HG02759 (cell line): Measurements from ENCODE around the gene HS3ST6.
"Not testable (repeated sequence)": the region's sequence is repeated elsewhere in the genome, so short reads cannot be mapped to it uniquely, and the experiment has no call there.

Source experiments
- ATAC-seq: cut with Tn5 transposase; IDR thresholded peaks from one replicate; pipeline ENCODE4 v1.9.1; 2021; ENCODE audit warnings: mild to moderate bottlenecking, moderate library complexity; ENCODE audit not compliant: unreplicated experiment

Gene HS3ST6

GRCh38 chr16:1884155-1884760 lies 34.0 kb downstream of the HS3ST6 start:
- no peak for ATAC-seq

- not testable (repeated sequence) for ATAC-seq
Measured at GRCh38 chr16:1881172-1881571, 37.0 kb downstream of the HS3ST6 start.

GRCh38 chr16:1879477-1879876 lies 38.7 kb downstream of the HS3ST6 start:
- no peak for ATAC-seq

GRCh38 chr16:1878256-1878655 lies 40.0 kb downstream of the HS3ST6 start:
- no peak for ATAC-seq

- no peak for ATAC-seq
Measured at GRCh38 chr16:1877804-1878203, 40.4 kb downstream of the HS3ST6 start.

GRCh38 chr16:1877089-1877488 lies 41.1 kb downstream of the HS3ST6 start:
- ATAC-seq, result no peak

GRCh38 chr16:1876468-1876867 lies 41.7 kb downstream of the HS3ST6 start:
- ATAC-seq, result no peak

GRCh38 chr16:1876066-1876465 lies 42.1 kb downstream of the HS3ST6 start:
- ATAC-seq, result not testable (repeated sequence)

- ATAC-seq, result no peak
Measured at GRCh38 chr16:1874854-1875253, 43.4 kb downstream of the HS3ST6 start.

GRCh38 chr16:1871974-1872635 lies 46.1 kb downstream of the HS3ST6 start, which contains the start of gene MEIOB:
MEIOB (minus strand) TSS chr16:1872164; CDS start chr16:1868175, 3,989 bp downstream.
- no peak for ATAC-seq

- no peak for ATAC-seq
Measured at GRCh38 chr16:1870365-1871082, 47.7 kb downstream of the HS3ST6 start.

GRCh38 chr16:1865902-1866690 lies 52.1 kb downstream of the HS3ST6 start:
- ATAC-seq, result no peak

- no peak for ATAC-seq
Measured at GRCh38 chr16:1863681-1864460, 54.3 kb downstream of the HS3ST6 start.

- ATAC-seq, result no peak
Measured at GRCh38 chr16:1862394-1862793, 55.8 kb downstream of the HS3ST6 start.

GRCh38 chr16:1861730-1862129 lies 56.5 kb downstream of the HS3ST6 start:
- ATAC-seq, result no peak
